HCT116 (cell line): ENCODE measurements around the gene ALOXE3. TPM values are rescaled to one million over a fixed set of nuclear protein-coding genes. Genes with fewer than 3 reads are reported as not detected.

Experiments
- ELF1 ChIP-seq: IDR thresholded peaks from 2 replicates; pipeline ENCODE4 v1.6.1; 2012; ENCODE audit warnings: low read depth, borderline replicate concordance
- SIN3A ChIP-seq: IDR thresholded peaks from 2 replicates; pipeline ENCODE4 v1.6.1; 2012; ENCODE audit warnings: low read depth
- SRF ChIP-seq: IDR thresholded peaks from 2 replicates; pipeline ENCODE4 v1.6.1; 2012; ENCODE audit warnings: low read depth
- total RNA-seq: library from RNA; stranded (reverse); gene quantifications from one replicate; pipeline ENCODE4 v1.2.1, GENCODE V29; 2021; ENCODE audit not compliant: unreplicated experiment
- TF ChIP-seq, protein P1 (sequence below), 3 experiments: fragments of 200-600 bp in 1 of 3; sonication (generic) in 1 of 3; IDR thresholded peaks in 2 of 3; conservative IDR thresholded peaks in 1 of 3; 2 replicates each; pipeline ENCODE4 v1.5.1; 2012 to 2017; ENCODE audit warnings: low read depth in 2 of 3, low read length in 2 of 3, antibody characterized with exemption in 1 of 3, borderline replicate concordance in 1 of 3, control low read depth in 1 of 3, mild to moderate bottlenecking in 1 of 3, mixed read lengths in 1 of 3, mixed run types in 1 of 3, moderate library complexity in 1 of 3; ENCODE audit not compliant: insufficient read depth in 1 of 3
- TF ChIP-seq, protein P2 (sequence below): IDR thresholded peaks from 2 replicates; pipeline ENCODE4 v1.6.1; 2012; ENCODE audit warnings: low read depth

Gene ALOXE3
- total RNA-seq, 1 experiment from 2014 or later, result 3.5 TPM

GRCh38 chr17:8162233-8162996 is 44.1 kb upstream of the ALOXE3 start, which contains the start of gene VAMP2 (continued):
- TF ChIP-seq, protein P1, sequence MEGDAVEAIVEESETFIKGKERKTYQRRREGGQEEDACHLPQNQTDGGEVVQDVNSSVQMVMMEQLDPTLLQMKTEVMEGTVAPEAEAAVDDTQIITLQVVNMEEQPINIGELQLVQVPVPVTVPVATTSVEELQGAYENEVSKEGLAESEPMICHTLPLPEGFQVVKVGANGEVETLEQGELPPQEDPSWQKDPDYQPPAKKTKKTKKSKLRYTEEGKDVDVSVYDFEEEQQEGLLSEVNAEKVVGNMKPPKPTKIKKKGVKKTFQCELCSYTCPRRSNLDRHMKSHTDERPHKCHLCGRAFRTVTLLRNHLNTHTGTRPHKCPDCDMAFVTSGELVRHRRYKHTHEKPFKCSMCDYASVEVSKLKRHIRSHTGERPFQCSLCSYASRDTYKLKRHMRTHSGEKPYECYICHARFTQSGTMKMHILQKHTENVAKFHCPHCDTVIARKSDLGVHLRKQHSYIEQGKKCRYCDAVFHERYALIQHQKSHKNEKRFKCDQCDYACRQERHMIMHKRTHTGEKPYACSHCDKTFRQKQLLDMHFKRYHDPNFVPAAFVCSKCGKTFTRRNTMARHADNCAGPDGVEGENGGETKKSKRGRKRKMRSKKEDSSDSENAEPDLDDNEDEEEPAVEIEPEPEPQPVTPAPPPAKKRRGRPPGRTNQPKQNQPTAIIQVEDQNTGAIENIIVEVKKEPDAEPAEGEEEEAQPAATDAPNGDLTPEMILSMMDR (IDR thresholded peaks at IDR 0.05 in 2 of 3, conservative IDR thresholded peaks at IDR 0.05 in 1 of 3; ENCODE audit: borderline replicate concordance in 1 of 3, insufficient read depth in 1 of 3, low read depth in 2 of 3, low read length in 2 of 3), result 0 out of 6 replicates have a peak, but pooled peaks of 1 of the 3 experiments have one; percentile 7
- TF ChIP-seq ELF1, result no peak
- TF ChIP-seq SIN3A, result peak; percentile 54; the same call in 1 of the 2 replicates
- TF ChIP-seq, protein P2, sequence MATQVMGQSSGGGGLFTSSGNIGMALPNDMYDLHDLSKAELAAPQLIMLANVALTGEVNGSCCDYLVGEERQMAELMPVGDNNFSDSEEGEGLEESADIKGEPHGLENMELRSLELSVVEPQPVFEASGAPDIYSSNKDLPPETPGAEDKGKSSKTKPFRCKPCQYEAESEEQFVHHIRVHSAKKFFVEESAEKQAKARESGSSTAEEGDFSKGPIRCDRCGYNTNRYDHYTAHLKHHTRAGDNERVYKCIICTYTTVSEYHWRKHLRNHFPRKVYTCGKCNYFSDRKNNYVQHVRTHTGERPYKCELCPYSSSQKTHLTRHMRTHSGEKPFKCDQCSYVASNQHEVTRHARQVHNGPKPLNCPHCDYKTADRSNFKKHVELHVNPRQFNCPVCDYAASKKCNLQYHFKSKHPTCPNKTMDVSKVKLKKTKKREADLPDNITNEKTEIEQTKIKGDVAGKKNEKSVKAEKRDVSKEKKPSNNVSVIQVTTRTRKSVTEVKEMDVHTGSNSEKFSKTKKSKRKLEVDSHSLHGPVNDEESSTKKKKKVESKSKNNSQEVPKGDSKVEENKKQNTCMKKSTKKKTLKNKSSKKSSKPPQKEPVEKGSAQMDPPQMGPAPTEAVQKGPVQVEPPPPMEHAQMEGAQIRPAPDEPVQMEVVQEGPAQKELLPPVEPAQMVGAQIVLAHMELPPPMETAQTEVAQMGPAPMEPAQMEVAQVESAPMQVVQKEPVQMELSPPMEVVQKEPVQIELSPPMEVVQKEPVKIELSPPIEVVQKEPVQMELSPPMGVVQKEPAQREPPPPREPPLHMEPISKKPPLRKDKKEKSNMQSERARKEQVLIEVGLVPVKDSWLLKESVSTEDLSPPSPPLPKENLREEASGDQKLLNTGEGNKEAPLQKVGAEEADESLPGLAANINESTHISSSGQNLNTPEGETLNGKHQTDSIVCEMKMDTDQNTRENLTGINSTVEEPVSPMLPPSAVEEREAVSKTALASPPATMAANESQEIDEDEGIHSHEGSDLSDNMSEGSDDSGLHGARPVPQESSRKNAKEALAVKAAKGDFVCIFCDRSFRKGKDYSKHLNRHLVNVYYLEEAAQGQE, result no peak
- no peak for TF ChIP-seq SRF
